CD1c-positive myeloid dendritic cell (primary cell): ENCODE results near the gene VPS13D.
A peak's percentile ranks its signal among the peaks of the same experiment; 100 is the strongest.
"Not testable (repeated sequence)": the region's sequence is repeated elsewhere in the genome, so short reads cannot be mapped to it uniquely, and the experiment has no call there.

Source experiments
- DNase-seq: peaks from one replicate; pipeline ENCODE4 v3.0.0-alpha.2; 2016; ENCODE audit errors: extremely low spot score

Gene VPS13D

DNA sequence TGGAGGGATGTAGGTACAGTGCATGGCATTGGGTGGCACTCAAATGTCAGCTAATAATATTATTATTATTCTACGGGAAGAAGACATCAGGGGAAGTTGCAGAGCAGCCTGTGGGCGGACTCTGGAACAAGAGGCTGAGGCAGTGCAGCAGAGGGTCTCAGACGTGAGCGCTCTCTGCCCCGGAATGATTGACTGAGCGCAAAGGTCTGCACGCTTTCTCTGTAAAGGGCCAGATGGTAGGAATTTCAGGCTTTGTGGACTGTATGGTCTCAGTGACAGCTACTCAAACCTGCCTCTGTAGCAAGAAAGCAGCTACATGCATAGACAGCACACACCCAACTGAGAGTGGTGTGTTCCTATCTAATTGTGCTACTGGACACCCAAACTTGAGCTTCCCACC is 29.6 kb upstream of the VPS13D start:
- no peak for DNase-seq

DNA sequence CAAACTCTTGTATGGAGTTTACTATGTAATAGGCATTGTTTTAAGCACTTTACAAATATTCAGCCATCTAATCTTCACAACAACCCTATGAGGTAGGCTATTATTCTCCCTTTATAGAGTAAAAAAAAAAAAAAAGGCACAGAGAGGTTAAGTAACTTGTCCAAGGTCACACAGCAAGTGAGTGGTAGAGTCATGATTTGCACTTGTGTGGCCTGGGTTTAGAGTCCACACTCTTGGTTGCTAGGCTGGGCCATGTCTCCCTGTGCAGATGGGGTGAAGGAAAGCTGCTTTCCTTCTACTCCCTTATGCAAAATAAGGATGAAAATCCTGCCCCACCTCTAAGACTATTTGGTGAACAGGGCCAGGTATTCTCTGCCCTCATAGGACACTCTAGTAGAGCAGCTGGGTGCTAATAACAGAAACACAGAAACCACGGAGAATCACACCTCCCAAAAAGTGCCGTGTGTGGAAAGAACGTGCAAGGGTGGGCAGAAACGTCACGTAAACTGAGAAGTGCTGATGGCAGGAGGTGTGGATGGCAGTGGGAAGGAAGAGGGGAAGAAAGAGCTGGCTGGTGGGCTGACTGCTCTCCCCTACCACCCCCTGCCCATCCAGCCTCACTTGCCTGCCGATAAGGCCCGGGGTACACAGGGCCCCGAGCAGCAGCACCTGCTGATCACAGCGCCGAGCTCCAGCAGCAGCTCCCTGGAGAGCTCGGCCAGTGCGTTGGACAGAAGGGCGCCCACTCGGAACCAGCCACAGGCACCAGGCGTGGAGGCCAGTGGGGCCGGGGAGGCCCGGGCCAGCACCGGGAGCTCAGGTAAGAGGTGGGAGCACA is 28.3 kb upstream of the VPS13D start:
- DNase-seq, result no peak

DNA sequence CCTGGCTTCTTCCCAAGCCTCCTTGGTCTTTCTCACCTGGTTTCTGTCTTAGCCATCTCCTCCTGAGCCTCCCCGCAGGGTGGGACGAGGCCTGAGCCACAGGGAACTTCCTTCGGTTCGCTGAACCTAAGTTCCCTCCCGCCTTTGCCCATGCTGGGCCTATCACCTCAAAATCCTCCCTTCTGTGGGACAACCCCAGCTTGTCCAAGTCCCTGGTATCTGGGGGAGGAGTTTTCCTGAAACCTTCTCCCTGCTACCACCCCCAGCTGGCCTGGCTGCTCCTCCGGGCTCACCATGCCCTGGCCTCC is 27.7 kb upstream of the VPS13D start:
- no peak for DNase-seq

DNA sequence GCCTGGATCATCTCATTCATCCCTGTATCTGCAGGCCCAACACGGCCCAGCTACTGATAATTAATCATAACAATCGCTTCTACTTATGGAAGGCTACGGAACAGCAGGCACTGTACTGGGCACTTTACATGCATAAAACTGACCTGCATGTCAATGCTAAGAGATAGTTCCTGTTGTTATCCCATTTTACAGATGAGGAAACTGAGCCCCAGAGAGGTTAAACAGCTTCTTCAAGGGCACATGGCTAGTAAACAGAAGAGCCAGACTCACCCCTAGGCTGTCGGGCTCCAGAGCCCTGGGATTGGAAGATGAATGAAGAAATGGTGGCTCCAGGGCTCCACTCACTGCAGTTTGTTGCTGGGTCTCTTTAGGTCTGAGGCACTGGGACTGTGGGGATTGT is 27.3 kb upstream of the VPS13D start:
- DNase-seq, result no peak

DNA sequence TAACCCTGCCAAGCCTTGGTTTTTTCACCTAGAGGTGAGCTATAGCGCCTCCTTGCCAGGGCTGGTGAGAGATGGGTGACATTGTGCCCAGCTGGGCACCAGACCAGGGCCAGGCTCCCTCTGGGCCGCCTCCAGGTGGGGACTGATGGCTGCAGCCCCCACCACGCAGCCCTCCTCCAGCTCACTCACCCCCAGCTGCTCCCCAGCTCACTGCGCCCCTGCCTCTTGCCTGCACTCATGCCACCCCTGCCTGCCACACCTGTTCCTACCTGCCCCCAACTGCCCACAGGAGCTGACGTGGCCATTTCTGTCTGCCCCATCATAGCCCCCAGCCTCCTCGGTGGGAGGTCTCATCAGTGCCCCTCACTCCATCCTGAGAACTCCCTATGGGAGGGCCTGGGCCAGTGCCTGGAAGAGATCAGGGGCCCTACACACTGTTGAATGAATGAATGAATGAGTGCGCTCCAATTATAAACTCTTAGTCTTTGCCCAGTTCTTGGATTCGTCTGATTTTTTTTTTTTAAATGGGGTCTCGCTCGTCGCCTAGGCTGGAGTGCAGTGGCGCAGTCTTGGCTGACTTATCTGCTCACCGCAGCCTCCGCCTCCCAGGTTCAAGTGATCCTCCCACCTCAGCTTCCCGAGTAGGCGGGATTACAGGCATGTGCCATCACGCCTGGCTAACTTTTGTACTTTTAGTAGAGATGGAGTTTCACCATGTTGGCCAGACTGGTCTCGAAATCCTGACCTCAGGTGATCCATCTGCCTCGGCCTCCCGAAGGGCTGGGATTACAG is 26.4 kb upstream of the VPS13D start:
- no peak for DNase-seq

DNA sequence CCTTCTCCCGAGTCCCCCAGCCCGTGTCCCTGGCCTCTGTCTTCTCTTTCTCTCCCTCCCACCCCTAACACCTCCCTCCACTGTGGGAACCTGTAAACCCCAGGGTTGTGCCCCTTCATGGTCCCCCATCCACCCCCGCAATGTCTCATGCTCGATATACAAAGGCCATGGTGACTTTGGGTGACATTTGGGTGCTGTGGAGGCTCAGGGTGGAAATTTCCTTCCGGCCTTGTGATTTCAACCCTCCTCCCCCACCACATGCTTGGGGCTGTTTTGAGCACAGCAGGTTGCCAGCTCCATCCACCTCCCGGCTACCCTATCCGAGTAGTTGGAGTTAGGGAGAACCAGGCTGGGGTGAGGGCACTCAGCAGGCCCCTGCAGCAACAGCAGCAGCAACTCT is 25.7 kb upstream of the VPS13D start:
- DNase-seq, result no peak

DNA sequence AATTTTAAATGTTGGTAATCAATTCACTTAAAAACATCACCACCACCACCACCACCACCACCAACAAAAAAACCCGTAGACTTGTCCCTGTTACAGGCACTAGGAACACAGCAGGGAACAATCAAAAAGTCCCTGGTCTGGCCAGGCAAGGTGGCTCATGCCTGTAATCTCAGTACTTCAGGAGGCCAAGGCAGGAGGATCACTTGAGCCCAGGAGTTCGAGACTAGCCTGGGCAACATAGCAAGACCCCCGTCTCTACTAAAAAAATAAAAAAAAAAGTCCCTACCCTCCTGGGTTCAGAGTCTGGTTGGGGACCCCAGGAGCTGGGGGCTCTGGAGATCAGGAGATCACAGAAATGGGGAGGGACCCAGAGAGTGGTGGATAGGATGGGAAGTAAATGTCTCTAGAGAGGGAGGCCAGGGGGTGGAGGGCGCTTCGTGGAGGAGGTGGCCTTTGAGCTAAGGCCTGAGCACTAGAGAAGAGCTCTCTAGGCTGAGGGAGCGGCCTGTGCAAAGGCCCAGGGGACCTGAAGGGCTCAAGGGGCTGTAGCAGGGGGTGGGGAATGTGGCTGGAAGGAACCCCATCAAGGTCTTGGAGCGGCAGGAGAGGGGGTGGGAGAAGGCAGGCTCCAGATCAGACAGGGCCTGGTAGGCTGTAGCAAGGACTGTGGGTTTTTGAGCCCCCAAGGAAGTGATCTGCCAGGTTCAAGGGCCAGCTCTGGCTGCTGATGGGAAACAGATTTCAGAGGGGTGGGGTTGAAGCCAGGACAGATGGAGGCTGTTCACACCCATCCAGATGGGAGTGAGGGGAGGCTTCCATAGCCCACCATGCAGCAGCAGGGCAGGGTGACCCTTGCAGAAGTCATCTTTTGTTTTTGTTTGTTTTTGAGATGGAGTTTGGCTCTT is 24.8 kb upstream of the VPS13D start:
- DNase-seq, result no peak

DNA sequence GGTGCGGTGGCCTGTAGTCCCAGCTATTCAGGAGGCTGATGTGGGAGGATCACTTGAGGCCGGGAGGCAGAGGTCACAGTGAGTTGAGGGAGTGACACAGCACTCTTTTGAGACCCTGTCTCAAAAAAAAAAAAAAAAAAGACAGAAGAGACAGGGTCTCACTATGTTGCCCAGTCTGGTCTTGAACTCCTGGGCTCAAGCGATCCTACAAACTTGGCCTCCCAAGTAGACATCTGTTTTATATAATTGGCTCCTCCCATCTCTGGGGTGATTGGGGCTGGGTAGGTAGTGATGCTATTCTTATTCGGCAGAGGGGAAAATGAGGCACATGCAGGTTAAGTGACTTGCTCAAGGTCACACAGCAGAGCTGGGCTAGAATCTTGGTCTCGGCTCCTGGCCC is 23.6 kb upstream of the VPS13D start:
- DNase-seq, result no peak

DNA sequence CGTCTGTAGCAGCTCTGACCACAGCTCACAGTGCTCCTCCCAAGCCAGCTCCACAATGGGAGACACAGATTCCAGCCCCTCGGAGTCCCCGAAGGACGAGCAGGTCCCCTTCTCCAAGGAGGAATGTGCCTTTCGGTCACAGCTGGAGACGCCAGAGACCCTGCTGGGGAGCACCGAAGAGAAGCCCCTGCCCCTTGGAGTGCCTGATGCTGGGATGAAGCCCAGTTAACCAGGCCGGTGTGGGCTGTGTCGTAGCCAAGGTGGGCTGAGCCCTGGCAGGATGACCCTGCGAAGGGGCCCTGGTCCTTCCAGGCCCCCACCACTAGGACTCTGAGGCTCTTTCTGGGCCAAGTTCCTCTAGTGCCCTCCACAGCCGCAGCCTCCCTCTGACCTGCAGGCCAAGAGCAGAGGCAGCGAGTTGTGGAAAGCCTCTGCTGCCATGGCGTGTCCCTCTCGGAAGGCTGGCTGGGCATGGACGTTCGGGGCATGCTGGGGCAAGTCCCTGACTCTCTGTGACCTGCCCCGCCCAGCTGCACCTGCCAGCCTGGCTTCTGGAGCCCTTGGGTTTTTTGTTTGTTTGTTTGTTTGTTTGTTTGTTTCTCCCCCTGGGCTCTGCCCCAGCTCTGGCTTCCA is 22.9 kb upstream of the VPS13D start:
- DNase-seq, result no peak

DNA sequence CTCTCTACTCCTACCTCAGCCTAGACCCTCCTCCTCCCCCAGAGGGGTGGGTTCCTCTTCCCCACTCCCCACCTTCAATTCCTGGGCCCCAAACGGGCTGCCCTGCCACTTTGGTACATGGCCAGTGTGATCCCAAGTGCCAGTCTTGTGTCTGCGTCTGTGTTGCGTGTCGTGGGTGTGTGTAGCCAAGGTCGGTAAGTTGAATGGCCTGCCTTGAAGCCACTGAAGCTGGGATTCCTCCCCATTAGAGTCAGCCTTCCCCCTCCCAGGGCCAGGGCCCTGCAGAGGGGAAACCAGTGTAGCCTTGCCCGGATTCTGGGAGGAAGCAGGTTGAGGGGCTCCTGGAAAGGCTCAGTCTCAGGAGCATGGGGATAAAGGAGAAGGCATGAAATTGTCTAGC is 21.6 kb upstream of the VPS13D start:
- DNase-seq, result no peak

DNA sequence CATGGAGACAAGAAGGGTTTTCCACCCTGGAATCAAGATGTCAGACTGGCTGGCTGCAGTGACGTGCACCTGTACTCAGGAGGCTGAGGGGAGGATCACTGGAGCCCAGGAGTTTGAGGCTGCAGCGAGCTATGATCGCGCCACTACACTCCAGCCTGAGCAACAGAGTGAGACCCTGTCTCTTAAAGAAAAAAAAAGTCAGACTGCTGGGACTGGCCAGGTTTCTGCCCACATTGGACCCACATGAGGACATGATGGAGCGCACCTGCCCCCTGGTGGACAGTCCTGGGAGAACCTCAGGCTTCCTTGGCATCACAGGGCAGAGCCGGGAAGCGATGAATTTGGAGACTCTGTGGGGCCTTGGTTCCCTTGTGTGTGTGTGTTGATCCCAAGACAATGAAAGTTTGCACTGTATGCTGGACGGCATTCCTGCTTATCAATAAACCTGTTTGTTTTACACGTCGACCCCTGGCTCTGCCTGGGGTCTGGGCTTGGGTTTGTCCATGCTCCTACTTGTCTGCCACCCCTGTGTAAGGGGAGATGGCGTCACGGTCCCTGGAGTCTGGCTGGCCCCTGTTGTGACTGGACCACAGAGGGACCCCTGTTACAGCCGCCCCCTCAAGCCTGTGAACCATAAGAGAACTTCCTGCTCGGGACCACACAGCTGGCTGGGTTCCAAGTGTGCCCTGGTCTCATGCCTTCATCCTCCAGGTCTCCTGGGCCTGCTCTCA is 20.9 kb upstream of the VPS13D start:
- DNase-seq, result peak; percentile 85

DNA sequence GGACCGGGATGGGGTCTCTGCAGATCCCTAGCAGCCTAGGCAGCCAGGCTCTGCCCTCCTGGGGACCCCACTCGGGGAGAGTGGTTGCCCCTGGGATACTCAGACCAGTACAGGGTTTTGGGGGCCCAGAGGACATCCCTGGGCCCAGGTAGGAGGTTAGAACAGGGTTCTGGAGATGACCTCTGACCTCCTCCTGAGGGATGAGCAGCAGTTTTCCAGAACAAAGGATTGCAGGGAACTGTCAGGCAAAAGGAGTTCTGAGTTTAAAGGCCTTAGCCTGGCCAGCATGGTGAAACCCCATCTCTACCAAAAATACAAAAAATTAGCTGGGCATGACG is 20.4 kb upstream of the VPS13D start:
- no peak for DNase-seq

DNA sequence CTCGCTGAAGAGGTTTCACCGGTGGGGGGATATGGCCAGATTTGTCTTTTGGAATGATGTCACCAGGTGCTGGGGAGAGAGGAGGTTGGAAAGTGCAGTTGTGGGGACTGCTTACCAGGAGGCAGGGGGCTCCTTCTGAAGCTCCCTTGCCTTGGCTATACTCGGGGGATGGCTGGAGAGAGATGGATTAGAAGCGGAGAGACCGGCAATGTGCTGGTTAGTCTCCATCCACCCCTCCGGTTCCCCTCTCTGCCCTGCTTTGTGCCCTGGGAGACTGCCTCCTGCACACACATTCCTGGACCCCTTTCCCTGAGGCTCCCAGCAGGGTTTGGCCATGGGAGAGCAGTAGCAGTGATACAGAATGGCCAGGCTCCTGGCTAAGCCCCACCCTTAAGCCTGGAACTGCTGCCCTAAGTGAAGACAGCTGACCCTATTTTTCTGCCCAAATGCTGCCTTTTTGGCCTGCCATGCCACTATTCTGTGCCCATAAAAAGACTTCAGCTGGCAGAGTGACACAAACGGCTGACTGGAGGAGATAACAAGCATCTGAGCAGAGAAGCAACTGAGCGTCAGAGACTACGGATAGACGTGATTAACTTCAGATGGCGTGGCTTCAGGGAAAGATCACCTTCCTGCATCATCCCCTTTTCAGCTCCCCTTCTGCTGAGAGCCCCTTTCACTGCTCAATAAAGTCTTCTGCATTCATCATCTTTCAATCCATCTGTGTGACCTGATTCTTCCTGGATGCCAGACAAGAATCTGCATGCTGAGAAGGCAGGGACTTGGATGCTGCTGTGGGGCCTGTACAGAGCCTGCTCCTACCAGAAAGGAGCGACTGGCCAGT is 14.5 kb upstream of the VPS13D start:
- no peak for DNase-seq

DNA sequence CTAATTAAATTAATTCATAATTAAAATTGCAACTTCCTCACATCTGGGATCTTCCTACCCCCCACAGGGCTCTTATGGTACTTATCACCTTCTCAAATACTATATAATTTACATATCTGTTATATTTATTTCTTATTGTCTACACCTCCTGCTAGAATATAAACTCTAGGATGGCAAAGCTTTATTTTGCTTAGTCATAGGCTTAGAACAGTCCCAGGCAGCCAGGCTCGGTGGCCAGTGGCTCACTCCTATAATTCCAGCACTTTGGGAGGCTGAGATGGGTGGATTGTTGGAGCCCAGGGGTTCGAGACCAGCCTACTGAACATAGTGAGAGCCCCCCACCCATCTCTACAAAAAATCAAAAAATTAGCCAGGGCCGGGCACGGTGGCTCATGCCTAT is 10.0 kb upstream of the VPS13D start:
- DNase-seq, result no peak

DNA sequence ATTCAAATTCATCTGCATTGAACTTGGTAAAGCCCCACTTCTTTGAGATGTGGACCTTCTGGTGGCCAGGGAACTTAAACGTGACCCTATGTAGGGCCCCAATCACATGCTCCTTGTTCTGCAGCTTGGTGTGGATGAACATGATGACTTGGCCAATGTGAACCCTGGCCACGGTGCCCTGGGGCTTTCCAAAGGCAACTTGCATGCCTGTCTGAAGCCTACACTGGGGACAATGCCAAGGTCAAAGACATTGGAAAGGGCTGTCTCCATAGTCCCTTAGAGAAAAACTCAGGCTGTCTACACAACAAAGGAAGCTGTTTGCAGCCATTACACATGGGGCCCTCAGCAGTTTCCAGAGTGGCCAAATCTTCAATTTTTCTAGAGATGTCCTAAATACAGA is 8.9 kb upstream of the VPS13D start:
- DNase-seq, result no peak

DNA sequence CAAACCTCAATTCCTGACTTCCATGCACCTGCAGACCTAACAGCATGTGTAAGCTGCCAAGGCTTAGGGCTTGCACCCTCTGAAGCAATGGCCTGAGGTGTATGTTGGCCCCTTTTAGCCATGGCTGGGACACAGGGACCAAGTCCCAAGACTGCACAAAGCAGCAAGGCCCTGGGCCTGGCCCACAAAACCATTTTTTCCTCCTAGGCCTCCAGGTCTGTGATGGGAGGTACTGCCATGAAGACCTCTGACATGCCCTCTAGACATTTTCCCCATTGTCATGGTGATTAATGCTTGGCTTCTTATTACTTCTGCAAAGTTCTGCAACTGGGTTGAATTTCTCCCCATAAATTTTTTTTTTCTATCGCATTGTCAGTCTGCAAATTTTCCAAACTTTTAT is 7.1 kb upstream of the VPS13D start:
- DNase-seq, result not testable (repeated sequence)

DNA sequence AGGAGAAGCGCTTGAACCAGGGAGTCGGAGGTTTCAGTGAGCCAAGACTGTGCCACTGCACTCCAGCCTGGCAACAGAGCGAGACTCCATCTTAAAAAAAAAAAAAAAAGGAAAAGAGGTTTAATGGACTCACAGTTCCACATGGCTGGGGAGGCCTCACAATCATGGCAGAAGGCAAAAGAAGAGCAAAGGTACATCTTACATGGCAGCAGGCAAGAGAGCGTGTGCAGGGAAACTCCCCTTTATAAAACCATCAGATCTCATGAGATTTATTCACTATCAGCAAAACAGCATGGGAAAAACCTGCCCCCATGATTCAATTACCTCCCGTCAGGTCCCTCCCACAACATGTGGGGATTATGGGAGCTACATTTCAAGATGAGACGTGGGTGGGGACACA is 5.7 kb upstream of the VPS13D start:
- DNase-seq, result not testable (repeated sequence)

DNA sequence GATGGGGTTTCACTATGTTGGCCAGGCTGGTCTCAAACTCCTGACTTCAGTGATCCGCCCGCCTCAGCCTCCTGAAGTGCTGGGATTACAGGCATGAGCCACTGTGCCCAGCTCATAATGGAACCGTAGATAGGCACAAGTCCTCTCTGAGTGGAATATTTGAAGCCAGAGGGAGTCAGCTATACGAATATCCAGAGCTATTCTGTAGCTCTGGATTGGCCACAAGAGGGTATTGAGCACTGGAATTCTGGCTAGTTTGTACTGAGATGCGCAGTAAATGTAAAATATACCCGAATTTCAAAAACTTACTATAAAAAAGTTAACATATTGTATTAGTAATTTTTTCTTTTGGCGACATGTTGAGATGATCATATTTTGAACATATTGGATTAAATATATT is 851 bp upstream of the VPS13D start:
- no peak for DNase-seq

DNA sequence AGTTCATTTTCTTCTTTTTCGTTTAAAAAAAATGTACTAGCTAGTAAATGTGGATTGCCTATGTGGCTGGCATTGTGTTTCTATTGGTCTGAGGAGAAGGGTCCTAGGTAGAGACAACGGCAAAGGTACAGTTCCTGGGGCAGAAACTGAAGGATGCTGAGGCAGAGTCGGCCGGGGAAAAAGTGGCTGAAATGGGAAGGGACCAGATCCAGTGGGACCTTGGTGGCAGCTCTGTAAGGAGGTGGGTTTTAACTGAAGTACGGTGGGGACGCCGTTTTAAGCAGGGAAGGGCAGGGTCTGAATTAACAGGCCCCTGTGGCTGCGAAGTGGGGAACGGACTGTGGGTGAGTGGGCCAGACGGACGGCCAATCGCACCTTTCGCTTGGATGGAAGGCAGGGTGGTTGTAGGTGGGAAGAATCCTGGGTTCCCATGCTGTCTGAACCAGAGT is 420 bp upstream of the VPS13D start:
- DNase-seq, result no peak

DNA sequence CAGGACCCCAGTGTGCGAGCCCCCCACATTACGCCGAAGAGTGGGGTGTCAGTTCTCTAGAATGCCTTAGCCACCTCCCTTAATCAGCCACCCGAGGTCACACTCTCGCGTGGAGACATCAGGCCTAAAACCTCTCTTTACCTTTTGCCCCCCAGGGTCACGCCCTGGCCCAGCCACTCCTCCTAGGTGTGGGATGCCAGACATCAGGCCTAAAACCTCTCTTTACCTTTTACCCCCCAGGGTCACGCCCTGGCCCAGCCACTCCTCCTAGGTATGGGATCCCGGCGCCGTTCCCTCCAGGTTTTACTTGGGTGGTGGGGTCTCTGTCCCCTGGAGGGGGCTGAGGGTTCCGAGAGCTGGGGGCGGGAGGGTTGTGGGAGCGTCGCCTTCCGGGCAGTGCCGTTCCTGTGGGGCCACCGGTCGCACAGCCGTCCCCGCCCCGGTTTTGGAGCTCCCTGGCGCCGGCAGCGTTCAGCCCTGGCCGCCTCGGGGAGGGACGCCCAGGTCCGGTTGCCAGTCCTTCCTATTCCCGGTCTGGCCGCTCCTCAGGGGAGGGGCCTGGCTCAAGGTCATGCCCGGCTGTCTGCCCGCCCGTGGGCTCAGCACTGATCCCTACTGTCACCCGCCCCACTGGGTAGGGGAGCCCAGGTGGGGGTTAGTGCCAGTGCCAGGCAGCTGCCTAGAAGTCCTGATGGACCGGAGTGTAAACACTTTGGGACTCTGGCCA is 882 bp downstream of the VPS13D start:
- DNase-seq, result peak; percentile 34
